Right lobe of liver (tissue), 6 donors: Measurements from ENCODE around the gene KRT40. TPM values are rescaled to one million over a fixed set of nuclear protein-coding genes. Genes with fewer than 3 reads are reported as not detected.

Experiments
- ATAC-seq, 4 donors: fragments of 200-7000 bp; cut with Tn5 transposase; one replicate each; pipeline ENCODE4 v1.9.1; 2020; ENCODE audit warnings: mild to moderate bottlenecking in 4 of 4, moderate library complexity in 4 of 4
- DNase-seq, 3 donors: peaks; one replicate each; pipeline ENCODE4 v3.0.0-alpha.2; 2020
- H3K27ac ChIP-seq, 3 donors: fragments of 200-600 bp; one replicate each; pipeline ENCODE4 v1.8.0; 2022
- H3K27me3 ChIP-seq, 2 donors: fragments of 200-600 bp; one replicate each; pipeline ENCODE4 v1.8.0; 2022
- H3K36me3 ChIP-seq, 4 donors: fragments of 200-600 bp; sonication (generic) in 1 of 4; one replicate each; pipeline versions ENCODE4 v1.5.1 to v1.8.0; 2017 to 2022; ENCODE audit warnings: control low read depth in 1 of 4
- H3K4me1 ChIP-seq, 4 donors: fragments of 200-600 bp; sonication (generic) in 1 of 4; one replicate each; pipeline versions ENCODE4 v1.5.1 to v1.8.0; 2017 to 2022; ENCODE audit warnings: control low read depth in 1 of 4
- H3K4me3 ChIP-seq, 3 donors: fragments of 200-600 bp; one replicate each; pipeline ENCODE4 v1.8.0; 2022
- H3K9me3 ChIP-seq, 4 donors: fragments of 200-600 bp; sonication (generic) in 1 of 4; one replicate each; pipeline versions ENCODE4 v1.5.1 to v1.8.0; 2017 to 2022; ENCODE audit warnings: control low read depth in 1 of 4
- POLR2A ChIP-seq: fragments of 450-650 bp; IDR thresholded peaks from one replicate; pipeline ENCODE4 v1.6.1; 2017; ENCODE audit warnings: antibody characterized with exemption, mild to moderate bottlenecking
- WGBS: methylation state at CpG from one replicate; pipeline ENCODE4 v1.1.6; 2018; ENCODE audit warnings: low coverage, low lambda C conversion rate; ENCODE audit not compliant: insufficient coverage; ENCODE audit errors: missing lambda C conversion rate; 5-methylcytosine and 5-hydroxymethylcytosine counted together
- intact Hi-C, 2 donors: fragments of 100-400 bp; cut with DNase I; formaldehyde crosslinking; loops; one replicate each; pipeline versions ENCODE4 v1.11.2 to v1.14.1; 2022
- total RNA-seq, 6 experiments: library from RNA; depleted of rRNA in 2 of 6; stranded (reverse); fragments of >200 nt in 2 of 6; fragmentation: NEBNext Ultra II Directional in 3 of 6; extraction: Animal tissue kit (Norgen Biotek cat#: 25700) in 3 of 6; gene quantifications; one replicate each; pipeline versions ENCODE4 v1.1.0 to v1.2.4, GENCODE V29; 2016 to 2023
- TF ChIP-seq, protein P1 (sequence below), 4 donors: fragments of 200-600 bp in 3 of 4; fragments of 450-650 bp in 1 of 4; IDR thresholded peaks; one replicate each; pipeline versions ENCODE4 v1.5.1 to v1.8.0; 2016 to 2022; ENCODE audit warnings: antibody characterized with exemption in 4 of 4, mild to moderate bottlenecking in 2 of 4
- donor health status: DM: no; HTN: yes; CAD: no.
- donor health status: DM: no; HTN: no; CAD: no.
- donor health status: DM: no; HTN: no; CAD: no.
- donor health status: DM: no; HTN: yes; CAD: no.
- donor health status: DM: no; HTN: yes; CAD: no.

KRT40 gene
- total RNA-seq, 6 experiments from 2014 or later = not detected

DNA sequence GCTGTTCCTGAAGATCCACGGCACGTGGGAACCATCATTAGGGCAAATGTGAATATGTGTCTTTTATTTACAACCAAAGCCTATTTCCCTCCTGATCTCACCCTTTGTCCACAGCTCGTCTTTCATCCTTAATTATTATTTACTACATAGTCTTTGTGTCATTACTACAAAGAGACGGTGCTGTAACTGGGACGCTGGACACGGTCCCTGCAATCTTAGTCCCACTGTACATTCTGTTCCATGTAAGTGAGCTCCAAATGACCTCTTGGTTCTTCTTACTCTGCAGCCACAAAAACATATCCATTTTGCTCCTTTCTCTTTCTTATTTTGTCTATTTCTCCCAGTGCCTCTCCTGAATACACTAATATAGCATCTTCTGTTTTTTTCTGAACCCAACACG is 34.0 kb downstream of the KRT40 start:
- 71% methylated on average over 7 of the region's 7 CpGs for WGBS
- Histone ChIP-seq H3K27ac (no peak overlapping the region), H3K36me3 (no peaks in the 10 kb centered on the region), H3K27me3 (no peaks in the 10 kb centered on the region), H3K9me3 (no peaks in the 10 kb centered on the region), H3K4me1 (no peaks in the 10 kb centered on the region), H3K4me3 (no peak overlapping the region)
- no peak for DNase-seq
- TF ChIP-seq POLR2A = no peak
- TF ChIP-seq, protein P1, sequence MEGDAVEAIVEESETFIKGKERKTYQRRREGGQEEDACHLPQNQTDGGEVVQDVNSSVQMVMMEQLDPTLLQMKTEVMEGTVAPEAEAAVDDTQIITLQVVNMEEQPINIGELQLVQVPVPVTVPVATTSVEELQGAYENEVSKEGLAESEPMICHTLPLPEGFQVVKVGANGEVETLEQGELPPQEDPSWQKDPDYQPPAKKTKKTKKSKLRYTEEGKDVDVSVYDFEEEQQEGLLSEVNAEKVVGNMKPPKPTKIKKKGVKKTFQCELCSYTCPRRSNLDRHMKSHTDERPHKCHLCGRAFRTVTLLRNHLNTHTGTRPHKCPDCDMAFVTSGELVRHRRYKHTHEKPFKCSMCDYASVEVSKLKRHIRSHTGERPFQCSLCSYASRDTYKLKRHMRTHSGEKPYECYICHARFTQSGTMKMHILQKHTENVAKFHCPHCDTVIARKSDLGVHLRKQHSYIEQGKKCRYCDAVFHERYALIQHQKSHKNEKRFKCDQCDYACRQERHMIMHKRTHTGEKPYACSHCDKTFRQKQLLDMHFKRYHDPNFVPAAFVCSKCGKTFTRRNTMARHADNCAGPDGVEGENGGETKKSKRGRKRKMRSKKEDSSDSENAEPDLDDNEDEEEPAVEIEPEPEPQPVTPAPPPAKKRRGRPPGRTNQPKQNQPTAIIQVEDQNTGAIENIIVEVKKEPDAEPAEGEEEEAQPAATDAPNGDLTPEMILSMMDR (IDR thresholded peaks at IDR 0.05) = no peak
- intact Hi-C loops = no loop called here
- no peak for ATAC-seq

DNA sequence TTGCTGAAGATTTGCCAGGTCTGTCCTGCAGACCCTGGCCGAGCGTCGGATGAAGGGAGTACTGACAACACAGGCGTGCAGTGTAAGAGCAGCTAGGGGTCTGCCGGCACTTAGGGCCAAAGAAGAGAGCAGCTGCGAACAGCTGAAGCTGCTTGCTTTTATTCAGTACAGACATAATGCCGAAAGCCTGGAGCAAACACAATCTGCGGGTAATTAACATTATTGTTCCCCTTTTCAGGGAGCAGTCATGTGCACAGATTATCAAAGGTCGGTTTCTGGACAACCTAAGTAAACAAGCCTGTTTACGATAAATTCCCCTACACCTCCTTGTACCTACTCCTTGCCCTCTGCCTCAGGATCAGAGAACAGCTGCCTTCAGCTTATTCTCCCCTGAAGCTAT is 34.7 kb downstream of the KRT40 start:
- Histone ChIP-seq H3K9me3 (no peaks in the 10 kb centered on the region), H3K27ac (no peak overlapping the region), H3K4me1 (no peaks in the 10 kb centered on the region), H3K36me3 (no peaks in the 10 kb centered on the region), H3K4me3 (no peak overlapping the region), H3K27me3 (no peaks in the 10 kb centered on the region)
- ATAC-seq (no peak), DNase-seq (no peak)
- TF ChIP-seq POLR2A = no peak
- TF ChIP-seq, protein P1 (IDR thresholded peaks at IDR 0.05) = no peak
- intact Hi-C loops = no loop called here
- 4% methylated on average over 2 of the region's 10 CpGs for WGBS

DNA sequence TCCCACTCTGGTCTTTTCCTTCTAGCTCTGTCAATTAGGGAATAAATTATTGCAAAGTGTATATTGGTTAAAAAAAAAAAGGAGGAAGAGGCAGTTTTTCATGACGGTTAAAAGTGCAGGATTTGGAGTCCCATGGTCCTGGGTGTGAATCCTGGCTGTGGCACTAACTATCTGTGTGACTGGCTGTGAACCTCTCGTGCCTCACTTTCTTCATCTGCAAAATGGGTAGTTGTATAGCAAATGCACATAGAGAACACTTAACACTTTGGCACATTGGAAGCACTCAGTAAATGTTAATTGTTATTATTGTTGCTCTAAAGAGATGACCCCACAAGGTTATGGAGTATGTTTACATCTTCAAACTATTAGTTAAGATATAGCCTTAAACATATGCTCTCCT is 36.2 kb downstream of the KRT40 start:
- H3K27me3 ChIP-seq = no peaks in the 10 kb centered on the region
- H3K4me3 ChIP-seq = no peak overlapping the region
- DNase-seq = no peak
- 67% methylated on average over 2 of the region's 2 CpGs for WGBS
- no peaks in the 10 kb centered on the region for H3K9me3 ChIP-seq
- intact Hi-C loops = no loop called here
- no peak for ATAC-seq
- TF ChIP-seq POLR2A = no peak
- TF ChIP-seq, protein P1 (IDR thresholded peaks at IDR 0.05) = no peak
- H3K27ac ChIP-seq = no peak overlapping the region
- no peaks in the 10 kb centered on the region for H3K36me3 ChIP-seq
- no peaks in the 10 kb centered on the region for H3K4me1 ChIP-seq

DNA sequence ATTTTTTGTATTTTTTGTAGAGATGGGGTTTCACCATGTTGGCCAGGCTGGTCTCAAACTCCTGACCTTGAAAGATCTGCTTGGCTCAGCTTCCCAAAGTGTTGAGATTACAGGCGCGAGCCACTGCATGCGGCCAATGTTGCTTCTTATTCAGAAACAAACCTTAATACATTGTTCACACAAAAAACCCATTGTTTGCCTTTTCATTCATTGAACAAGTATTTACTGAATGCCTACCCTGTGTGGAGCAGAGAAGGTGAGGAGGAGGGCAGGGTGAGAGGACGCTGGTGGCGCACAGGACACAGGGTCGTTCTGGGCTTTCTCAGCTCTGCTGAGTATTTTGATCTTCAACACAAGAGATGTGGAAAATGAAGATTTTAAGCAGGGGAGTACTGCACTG is 38.7 kb downstream of the KRT40 start:
- H3K4me1 ChIP-seq = no peaks in the 10 kb centered on the region
- H3K27ac ChIP-seq = no peak overlapping the region
- no peaks in the 10 kb centered on the region for H3K27me3 ChIP-seq
- H3K36me3 ChIP-seq = no peaks in the 10 kb centered on the region
- DNase-seq (no peak), ATAC-seq (no peak)
- WGBS = 72% methylated on average over 6 of the region's 6 CpGs
- TF ChIP-seq POLR2A = no peak
- TF ChIP-seq, protein P1 (IDR thresholded peaks at IDR 0.05) = no peak
- no peaks in the 10 kb centered on the region for H3K9me3 ChIP-seq
- intact Hi-C loops = no loop called here
- H3K4me3 ChIP-seq = no peak overlapping the region

DNA sequence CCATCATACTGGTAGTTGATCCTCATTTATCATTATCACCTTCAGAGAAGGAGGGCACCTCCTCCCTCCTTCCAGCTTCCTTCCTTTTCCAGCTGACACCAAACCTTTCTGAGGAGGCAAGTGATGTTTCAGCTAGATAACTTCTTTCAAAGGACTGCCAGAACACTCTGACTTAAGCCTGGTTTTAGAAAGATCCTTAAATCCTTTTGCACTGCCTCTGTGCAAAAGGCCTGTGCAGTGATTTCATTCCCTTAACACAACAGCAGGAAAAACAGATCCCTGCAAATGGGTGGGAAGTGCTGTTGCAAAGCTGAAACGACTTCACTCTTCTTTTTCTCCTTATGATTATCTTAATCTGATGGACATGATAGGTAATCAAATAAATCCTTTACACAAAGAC is 39.6 kb downstream of the KRT40 start:
- WGBS = 6% methylated on average over 1 of the region's 1 CpG
- Histone ChIP-seq H3K9me3 (no peaks in the 10 kb centered on the region), H3K4me1 (no peaks in the 10 kb centered on the region), H3K4me3 (no peak overlapping the region), H3K27me3 (no peaks in the 10 kb centered on the region), H3K27ac (no peak overlapping the region), H3K36me3 (no peaks in the 10 kb centered on the region)
- intact Hi-C loops = no loop called here
- no peak for TF ChIP-seq POLR2A
- TF ChIP-seq, protein P1 (IDR thresholded peaks at IDR 0.05) = no peak
- ATAC-seq (no peak), DNase-seq (no peak)
